MG63 (cell line): ENCODE data around the gene MT1F. TPM values are rescaled to one million over a fixed set of nuclear protein-coding genes. Genes with fewer than 3 reads are reported as not detected.

ENCODE experiments used
- DNase-seq: peaks from one replicate; pipeline ENCODE4 v3.0.0-alpha.2; 2020
- H3K27me3 ChIP-seq: fragments of 250-450 bp; sonication (Bioruptor Pico); 2 replicates; pipeline ENCODE4 v1.5.1; 2020; ENCODE audit warnings: mild to moderate bottlenecking, moderate library complexity
- H3K36me3 ChIP-seq: fragments of 250-450 bp; sonication (Bioruptor Pico); 2 replicates; pipeline ENCODE4 v1.5.1; 2020; ENCODE audit warnings: mild to moderate bottlenecking, moderate library complexity
- H3K4me3 ChIP-seq: fragments of 250-450 bp; sonication (Bioruptor Pico); 2 replicates; pipeline ENCODE4 v1.5.1; 2020; ENCODE audit warnings: mild to moderate bottlenecking, moderate library complexity
- H3K9me3 ChIP-seq: fragments of 250-450 bp; sonication (Bioruptor Pico); 2 replicates; pipeline ENCODE4 v1.5.1; 2020; ENCODE audit warnings: mild to moderate bottlenecking, moderate library complexity
- total RNA-seq: library from RNA; depleted of rRNA; stranded (reverse); fragments of >200 nt; shearing (Covaris generic); gene quantifications from 2 replicates; pipeline ENCODE4 v1.2.3, GENCODE V29; 2014; ENCODE audit warnings: low replicate concordance; rRNA removed

MT1F gene
- total RNA-seq, 1 experiment from 2014 or later: not detected

DNA sequence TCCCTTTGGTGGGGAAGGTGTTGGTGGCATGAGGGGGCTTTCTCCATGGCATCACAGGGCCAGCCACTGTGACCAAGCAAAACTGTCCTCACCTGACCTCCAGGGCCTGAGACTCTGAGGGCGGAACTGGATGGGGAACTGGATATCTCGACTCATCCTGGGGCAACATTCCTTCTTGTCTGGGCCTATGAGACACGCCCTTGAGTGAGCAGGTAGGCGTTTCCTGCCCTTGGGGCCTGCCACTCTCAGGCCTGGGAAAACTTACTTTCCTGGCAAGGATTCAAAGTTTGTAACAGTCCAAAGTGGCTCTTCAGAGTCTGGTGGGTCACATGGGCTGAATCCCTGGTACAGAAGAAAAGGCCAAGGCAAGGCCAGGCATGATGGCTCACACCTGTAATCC is 34.1 kb downstream of the MT1F start:
- peaks cover 6% of the 10 kb centered on the region for H3K9me3 ChIP-seq

DNA sequence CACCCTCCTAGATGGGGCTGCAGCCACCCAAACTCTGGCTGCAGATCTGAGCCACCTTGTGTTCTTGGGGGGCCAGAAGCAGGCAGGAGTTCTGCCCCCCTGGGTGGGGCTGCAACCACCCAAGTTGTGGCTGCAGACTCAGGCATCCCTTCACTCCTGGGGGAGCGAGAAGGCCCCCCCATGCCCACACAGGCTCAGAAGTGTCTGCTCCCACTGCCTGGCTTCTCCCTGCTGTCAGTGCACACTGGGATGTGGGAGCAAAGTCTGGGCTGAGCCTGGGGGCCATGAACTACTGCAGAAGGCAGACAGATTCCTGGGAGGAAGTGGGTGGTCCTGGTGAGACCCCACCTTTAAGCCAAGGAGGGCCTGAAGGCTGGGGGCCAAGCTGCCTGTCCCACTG is 37.5 kb downstream of the MT1F start:
- DNase-seq: no peak
- Histone ChIP-seq H3K9me3 (peaks cover 11% of the 10 kb centered on the region), H3K4me3 (no peak overlapping the region), H3K36me3 (no peaks in the 10 kb centered on the region), H3K27me3 (no peaks in the 10 kb centered on the region)

More for the DNA sequence above, 34.1 kb downstream of the MT1F start:
- H3K36me3 ChIP-seq: no peaks in the 10 kb centered on the region
- DNase-seq: peak; percentile 75
- no peaks in the 10 kb centered on the region for H3K27me3 ChIP-seq
- H3K4me3 ChIP-seq: no peak overlapping the region

DNA sequence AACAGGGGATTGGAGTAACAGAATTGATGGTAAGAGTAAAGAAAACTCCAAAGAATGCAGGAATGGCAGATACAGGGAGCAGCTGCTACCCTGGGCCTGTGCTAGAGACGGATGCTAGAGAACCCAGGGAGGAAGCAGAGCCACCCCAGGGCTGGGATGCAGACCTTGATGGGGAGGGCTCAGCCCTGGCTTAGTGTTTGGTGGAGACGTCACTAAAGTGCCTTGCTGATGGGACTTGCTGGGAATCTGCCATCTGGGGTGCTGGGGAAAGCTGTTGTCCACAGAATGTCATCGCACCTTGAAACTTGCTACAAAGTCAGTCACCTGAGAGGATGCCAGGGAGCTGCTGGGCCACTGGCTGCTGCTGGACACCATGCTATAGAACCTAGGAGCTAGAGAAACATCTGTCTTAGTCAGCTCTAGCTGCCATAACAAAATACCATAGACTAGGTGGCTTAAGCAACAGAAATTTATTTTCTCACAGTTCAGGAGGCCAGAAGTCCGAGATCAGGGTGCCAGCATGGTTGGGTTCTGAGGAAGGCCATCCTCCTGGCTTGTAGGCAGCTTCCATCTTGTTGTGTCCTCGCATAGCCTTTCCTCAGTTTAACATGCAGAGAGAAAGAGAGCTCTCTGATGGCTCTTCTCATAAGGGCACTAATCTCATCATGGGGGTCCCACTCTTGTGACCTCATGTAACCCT is 39.8 kb downstream of the MT1F start:
- Histone ChIP-seq H3K9me3 (peaks cover 11% of the 10 kb centered on the region), H3K36me3 (no peaks in the 10 kb centered on the region), H3K27me3 (no peaks in the 10 kb centered on the region), H3K4me3 (no peak overlapping the region)
- no peak for DNase-seq

DNA sequence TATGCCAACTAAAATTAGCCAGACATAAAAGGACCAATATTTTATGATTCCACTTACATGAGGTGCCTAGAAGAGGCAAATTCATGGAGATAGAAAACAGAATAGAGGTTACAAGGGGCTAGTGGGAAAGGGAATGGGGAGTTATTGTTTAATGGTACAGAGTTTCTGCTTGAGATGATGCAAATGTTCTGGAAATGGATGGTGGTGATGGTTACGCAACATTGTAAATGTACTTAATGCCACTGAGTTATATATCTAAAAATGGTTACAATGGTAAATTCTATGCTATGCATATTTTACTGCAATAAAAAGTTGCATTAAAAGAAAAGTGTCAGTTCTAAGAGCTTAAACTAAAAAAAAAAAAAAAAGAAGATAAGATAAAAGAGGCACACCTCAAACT is 42.4 kb downstream of the MT1F start:
- no peaks in the 10 kb centered on the region for H3K27me3 ChIP-seq
- peaks cover 11% of the 10 kb centered on the region for H3K9me3 ChIP-seq
- no peaks in the 10 kb centered on the region for H3K36me3 ChIP-seq
- DNase-seq: no peak
- no peak overlapping the region for H3K4me3 ChIP-seq

DNA sequence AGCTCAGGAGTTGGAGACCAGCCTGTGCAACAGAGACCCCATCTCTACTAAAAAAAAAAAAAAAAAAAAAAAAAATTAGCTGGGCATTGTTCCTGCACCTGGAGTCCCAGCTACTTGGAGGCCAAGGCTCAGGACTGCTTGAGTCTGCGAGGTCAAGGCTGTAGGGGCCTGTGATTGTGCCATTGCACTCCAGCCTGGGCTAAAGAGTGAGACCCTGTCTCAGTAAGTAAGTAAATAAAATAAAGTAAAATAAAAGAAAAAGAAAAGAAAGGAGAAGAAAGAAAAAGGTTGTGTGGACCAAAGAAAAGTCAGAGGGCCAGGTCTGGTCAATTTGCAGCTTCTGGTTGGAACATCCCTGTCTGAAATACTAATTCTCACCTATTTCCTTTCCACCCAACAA is 42.9 kb downstream of the MT1F start:
- DNase-seq: no peak

DNA sequence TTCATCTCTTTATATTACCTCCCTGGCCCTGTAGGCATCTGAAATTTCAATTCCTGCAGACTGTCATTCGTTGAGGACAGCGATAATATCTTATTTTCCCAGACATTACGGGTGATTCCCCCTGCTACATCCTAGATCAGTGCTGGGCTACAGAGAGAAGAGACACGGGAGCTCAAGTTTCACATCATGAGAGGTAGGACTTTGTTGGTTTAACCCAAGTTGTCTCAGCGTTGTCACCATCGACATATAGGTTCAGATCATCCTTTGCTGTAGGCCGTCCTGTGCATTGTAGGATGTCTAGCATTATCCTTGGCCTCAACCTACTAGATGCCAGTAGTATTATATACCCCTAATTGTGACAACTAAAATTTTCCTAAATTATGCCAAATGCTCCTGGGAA is 43.8 kb downstream of the MT1F start:
- peaks cover 7% of the 10 kb centered on the region for H3K9me3 ChIP-seq
- H3K4me3 ChIP-seq: no peak overlapping the region
- no peaks in the 10 kb centered on the region for H3K27me3 ChIP-seq
- DNase-seq: no peak
- H3K36me3 ChIP-seq: no peaks in the 10 kb centered on the region

More for the DNA sequence above, 42.9 kb downstream of the MT1F start:
- no peak overlapping the region for H3K4me3 ChIP-seq
- H3K9me3 ChIP-seq: peaks cover 10% of the 10 kb centered on the region
- no peaks in the 10 kb centered on the region for H3K36me3 ChIP-seq
- no peaks in the 10 kb centered on the region for H3K27me3 ChIP-seq

DNA sequence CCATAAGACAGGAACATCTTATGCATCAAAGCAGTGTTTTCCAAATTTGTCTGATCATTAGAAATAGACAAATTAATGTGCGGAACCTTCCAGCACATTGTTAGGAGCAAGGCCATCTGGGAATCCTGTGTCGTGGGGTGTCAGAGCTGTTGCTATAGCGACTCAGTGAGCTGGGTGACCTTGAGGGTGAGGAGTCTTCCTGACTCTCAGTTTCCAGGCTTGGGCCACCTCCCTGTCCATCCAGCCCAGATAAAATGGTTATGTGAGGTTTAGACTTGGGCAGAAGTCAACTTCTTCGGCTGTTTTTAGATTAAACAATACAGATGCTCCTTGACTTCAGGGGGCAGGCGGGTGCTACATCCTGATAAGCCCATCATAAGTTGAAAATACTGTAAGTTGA is 45.1 kb downstream of the MT1F start:
- no peak for DNase-seq
- Histone ChIP-seq H3K36me3 (no peaks in the 10 kb centered on the region), H3K4me3 (no peak overlapping the region), H3K27me3 (no peaks in the 10 kb centered on the region), H3K9me3 (no peaks in the 10 kb centered on the region; the same call in 1 of the 2 replicates)

Other genes starting within 250 kb of the MT1F start
- gene AMFR, start 232.4 kb upstream of the MT1F start, total RNA-seq: 296 and 395 TPM in 2 replicates
- 191 and 387 TPM in 2 replicates for gene NUDT21, start 206.6 kb upstream of the MT1F start, total RNA-seq
- 217 and 688 TPM in 2 replicates for gene OGFOD1, start 206.4 kb upstream of the MT1F start, total RNA-seq
- gene BBS2, start 137.9 kb upstream of the MT1F start, total RNA-seq: 99.1 and 141 TPM in 2 replicates
- not detected in 2 replicates for gene MT4, start 92.9 kb upstream of the MT1F start, total RNA-seq
- gene MT3, start 68.4 kb upstream of the MT1F start, total RNA-seq: not detected in 2 replicates
- 115 and 538 TPM in 2 replicates for gene MT2A, start 49.4 kb upstream of the MT1F start, total RNA-seq
- 49.5 and 203 TPM in 2 replicates for gene MT1E, start 32.2 kb upstream of the MT1F start, total RNA-seq
- 5.2 and 26.7 TPM in 2 replicates for gene MT1M, start 25.3 kb upstream of the MT1F start, total RNA-seq
- not detected in 2 replicates for gene MT1A, start 19.3 kb upstream of the MT1F start, total RNA-seq
- not detected in 2 replicates for gene MT1B, start 6.1 kb upstream of the MT1F start, total RNA-seq
- gene MT1G, start 10.1 kb downstream of the MT1F start, total RNA-seq: not detected in 2 replicates
- not detected in 2 replicates for gene MT1H, start 11.9 kb downstream of the MT1F start, total RNA-seq
- 36.3 and 166 TPM in 2 replicates for gene MT1X, start 24.5 kb downstream of the MT1F start, total RNA-seq
- 125 and 160 TPM in 2 replicates for gene NUP93, start 72.2 kb downstream of the MT1F start, total RNA-seq
- not detected in 2 replicates for gene SLC12A3, start 207.2 kb downstream of the MT1F start, total RNA-seq